GM06990 (cell line): ENCODE measurements around the gene DGKB.
A peak's percentile ranks its signal among the peaks of the same experiment; 100 is the strongest.

ENCODE experiments used
- DNase-seq: peaks from one replicate; pipeline ENCODE4 v3.0.0-alpha.2; 2011; ENCODE audit not compliant: insufficient read length; ENCODE audit errors: extremely low read depth
- H3K27me3 ChIP-seq: replicated peaks from 2 replicates; pipeline ENCODE4 v1.6.0; 2011; ENCODE audit warnings: low read length; ENCODE audit not compliant: control insufficient read depth, insufficient read depth
- H3K36me3 ChIP-seq: 2 replicates; pipeline ENCODE4 v1.5.1; 2011; ENCODE audit warnings: low read length; ENCODE audit not compliant: control insufficient read depth, insufficient read depth
- H3K4me3 ChIP-seq: replicated peaks from 2 replicates; pipeline ENCODE4 v1.5.1; 2011; ENCODE audit warnings: low read depth, mild to moderate bottlenecking, control low read depth, low read length
- CTCF ChIP-seq: IDR thresholded peaks from 2 replicates; pipeline ENCODE4 v1.5.1; 2011; ENCODE audit warnings: low read length, control low read depth, mild to moderate bottlenecking, inconsistent platforms; ENCODE audit not compliant: insufficient read depth, poor library complexity, severe bottlenecking

DGKB gene

GRCh38 chr7:14457568-14458453 lies 444.7 kb downstream of the DGKB start:
- H3K27me3 ChIP-seq = no peaks in the 10 kb centered on the region
- H3K4me3 ChIP-seq = no peak overlapping the region
- no peak for DNase-seq
- no peaks in the 10 kb centered on the region for H3K36me3 ChIP-seq
- TF ChIP-seq CTCF = peak; percentile 60

GRCh38 chr7:14449291-14449690 lies 453.3 kb downstream of the DGKB start:
- H3K36me3 ChIP-seq = no peaks in the 10 kb centered on the region
- no peak for TF ChIP-seq CTCF
- no peak for DNase-seq
- H3K4me3 ChIP-seq = no peak overlapping the region
- no peaks in the 10 kb centered on the region for H3K27me3 ChIP-seq

- Histone ChIP-seq H3K36me3 (no peaks in the 10 kb centered on the region), H3K4me3 (no peak overlapping the region), H3K27me3 (no peaks in the 10 kb centered on the region)
- no peak for DNase-seq
- TF ChIP-seq CTCF = no peak
Observed at GRCh38 chr7:14446829-14447228, 455.7 kb downstream of the DGKB start.

- TF ChIP-seq CTCF = no peak
- DNase-seq = no peak
- Histone ChIP-seq H3K27me3 (no peaks in the 10 kb centered on the region), H3K36me3 (no peaks in the 10 kb centered on the region), H3K4me3 (no peak overlapping the region)
Observed at GRCh38 chr7:14446219-14446618, 456.3 kb downstream of the DGKB start.

GRCh38 chr7:14438366-14438765 lies 464.2 kb downstream of the DGKB start:
- DNase-seq = no peak
- H3K27me3 ChIP-seq = no peaks in the 10 kb centered on the region
- no peak for TF ChIP-seq CTCF
- no peaks in the 10 kb centered on the region for H3K36me3 ChIP-seq
- H3K4me3 ChIP-seq = no peak overlapping the region
